ENCODE measurements around the gene OTOF. TPM values are rescaled to one million over a fixed set of nuclear protein-coding genes. Genes with fewer than 3 reads are reported as not detected.

Gene OTOF
- total and polyA plus RNA-seq, 2 of the 4 experiments (the other 2 are of a cell fraction), result 0.03 TPM; not detected in 1

GRCh38 chr2:26522751-26523171 lies 44.8 kb upstream of the OTOF start:
- Histone ChIP-seq H3K9ac (ENCODE audit: low read depth, low read length) (no peak overlapping the region), H3K4me3 (ENCODE audit: insufficient read depth, low read depth, low read length) (no peak overlapping the region), H3K4me1 (ENCODE audit: control insufficient read depth, insufficient read depth, low read length) (no peaks in the 10 kb centered on the region), H3K4ac (ENCODE audit: low read depth, low read length) (no peak overlapping the region), H3K27me3 (ENCODE audit: control insufficient read depth, insufficient read depth, low read length) (peaks cover 53% of the 10 kb centered on the region), H4K8ac (ENCODE audit: low read depth in 2 of 2, low read length in 2 of 2) (no peak overlapping the region), H3K18ac (ENCODE audit: low read depth, low read length) (no peak overlapping the region), H4K5ac (ENCODE audit: low read depth, low read length) (no peak overlapping the region), H2BK20ac (ENCODE audit: low read depth, low read length) (no peak overlapping the region), H2AK9ac (replicated peaks; ENCODE audit: low read depth, low read length, poor library complexity) (peak overlapping the region; percentile 55), H3K9me1 (ENCODE audit: insufficient read depth, low read length) (no peaks in the 10 kb centered on the region), H3K27ac (ENCODE audit: insufficient read depth, low read length) (no peak overlapping the region), H4K91ac (ENCODE audit: insufficient read depth, low read depth, low read length) (no peak overlapping the region), H3K14ac (replicated peaks; ENCODE audit: low read depth, low read length) (no peak overlapping the region), H3K36me3 (ENCODE audit: control insufficient read depth, insufficient read depth, low read length) (no peaks in the 10 kb centered on the region), H2AK5ac (ENCODE audit: low read depth, low read length) (no peak overlapping the region), H2BK15ac (ENCODE audit: low read depth, low read length) (no peak overlapping the region), H3K23ac (ENCODE audit: low read depth, low read length) (no peak overlapping the region), H2BK120ac (ENCODE audit: low read depth, low read length) (no peak overlapping the region), H3K9me3 (ENCODE audit: control insufficient read depth, insufficient read depth, low read length) (no peaks in the 10 kb centered on the region), H3K56ac (ENCODE audit: extremely low read depth, insufficient read depth, low read length) (no peak overlapping the region), H2AFZ (replicated peaks; ENCODE audit: low read length, poor library complexity) (no peak overlapping the region), H3K4me2 (ENCODE audit: low read depth, low read length) (no peak overlapping the region), H4K20me1 (ENCODE audit: insufficient read depth, low read length) (no peaks in the 10 kb centered on the region), H2BK5ac (ENCODE audit: low read depth, low read length, poor library complexity, severe bottlenecking) (no peak overlapping the region), H3K79me1 (ENCODE audit: low read depth in 1 of 2, low read length in 2 of 2) (no peaks in the 10 kb centered on the region)
- dilution Hi-C loops (cut with HindIII; ENCODE audit: low sequenced_read_pairs, unreplicated experiment), result no loop called here
- DNase-seq, result no peak
- no TSS peak for BruUV-seq (replicated peaks)
- ChIA-PET POLR2A (ENCODE audit: unreplicated experiment) (no interaction called here), CTCF (no interaction called here)
- no peak for ATAC-seq (ENCODE audit: low read depth)
- TF ChIP-seq MXI1 (IDR thresholded peaks at IDR 0.05; ENCODE audit: borderline replicate concordance, low read depth, low read length) (no peak), RFX5 (IDR thresholded peaks at IDR 0.05; ENCODE audit: low read depth, low read length) (no peak), MAFK (IDR thresholded peaks at IDR 0.05; ENCODE audit: low read depth, low read length) (no peak)
- in situ Hi-C loops (cut with MboI; ENCODE audit: low sequenced_read_pairs), result no loop called here
- WGBS, 2 experiments (ENCODE audit: extremely low coverage in 2 of 2, insufficient read length in 1 of 2), result 83% methylated on average over 1 of the region's 7 CpGs; no CpG with 5 or more reads in 1 of the 2 experiments
- intact Hi-C loops (cut with micrococcal nuclease), result no loop called here
